ENCODE data around the gene FASTKD1.

GRCh38 chr2:169620509-169620908 is 46.8 kb upstream of the FASTKD1 start:
- TF ChIP-seq, protein P1, sequence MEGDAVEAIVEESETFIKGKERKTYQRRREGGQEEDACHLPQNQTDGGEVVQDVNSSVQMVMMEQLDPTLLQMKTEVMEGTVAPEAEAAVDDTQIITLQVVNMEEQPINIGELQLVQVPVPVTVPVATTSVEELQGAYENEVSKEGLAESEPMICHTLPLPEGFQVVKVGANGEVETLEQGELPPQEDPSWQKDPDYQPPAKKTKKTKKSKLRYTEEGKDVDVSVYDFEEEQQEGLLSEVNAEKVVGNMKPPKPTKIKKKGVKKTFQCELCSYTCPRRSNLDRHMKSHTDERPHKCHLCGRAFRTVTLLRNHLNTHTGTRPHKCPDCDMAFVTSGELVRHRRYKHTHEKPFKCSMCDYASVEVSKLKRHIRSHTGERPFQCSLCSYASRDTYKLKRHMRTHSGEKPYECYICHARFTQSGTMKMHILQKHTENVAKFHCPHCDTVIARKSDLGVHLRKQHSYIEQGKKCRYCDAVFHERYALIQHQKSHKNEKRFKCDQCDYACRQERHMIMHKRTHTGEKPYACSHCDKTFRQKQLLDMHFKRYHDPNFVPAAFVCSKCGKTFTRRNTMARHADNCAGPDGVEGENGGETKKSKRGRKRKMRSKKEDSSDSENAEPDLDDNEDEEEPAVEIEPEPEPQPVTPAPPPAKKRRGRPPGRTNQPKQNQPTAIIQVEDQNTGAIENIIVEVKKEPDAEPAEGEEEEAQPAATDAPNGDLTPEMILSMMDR (IDR thresholded peaks at IDR 0.05), result no peak
- TF ChIP-seq POLR2A (IDR thresholded peaks at IDR 0.05), result no peak
